ENCODE results near the gene OR6S1.

The OR6S1 gene

DNA sequence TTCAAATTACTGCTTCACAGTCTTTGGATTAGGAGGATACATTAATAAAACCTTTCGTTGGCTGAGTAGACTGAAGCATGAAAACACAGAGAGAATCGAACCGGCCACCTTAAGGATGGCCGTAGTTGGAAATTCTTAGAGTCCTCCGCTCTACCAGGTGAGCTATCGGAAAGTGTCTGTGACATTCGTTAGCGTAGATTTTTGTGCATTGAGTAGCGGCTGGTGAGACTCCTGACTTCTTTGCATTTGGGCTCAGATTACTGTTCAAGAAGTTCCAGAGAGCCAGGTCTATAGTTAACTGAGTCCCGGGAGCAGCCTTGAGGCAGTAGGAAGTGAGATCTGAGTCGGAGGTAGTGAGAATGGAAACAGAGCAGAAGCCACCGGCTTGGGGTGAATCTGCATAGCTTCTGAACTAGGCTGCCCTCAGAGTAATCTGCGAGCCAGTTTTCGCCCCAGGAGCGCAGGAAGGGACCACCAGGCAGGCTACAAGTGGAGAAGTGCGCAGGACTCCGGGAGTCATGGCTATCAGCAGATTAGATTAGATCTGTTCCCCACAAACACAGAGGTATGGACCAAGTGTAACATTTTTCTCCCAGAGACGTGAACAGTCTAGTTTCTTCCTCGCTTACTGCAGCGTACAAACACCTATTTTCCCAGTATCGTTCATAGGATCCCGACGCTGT lies 11.0 kb downstream of the OR6S1 start:
- peak; percentile 51 for DNase-seq (ENCODE audit: extremely low read depth, insufficient read length)
- Histone ChIP-seq H3K27me3 (replicated peaks; ENCODE audit: control insufficient read depth, insufficient read depth, low read length) (no peaks in the 10 kb centered on the region), H3K4me3 (replicated peaks; ENCODE audit: low read depth, low read length) (peak overlapping the region; percentile 50), H3K36me3 (ENCODE audit: control insufficient read depth, insufficient read depth, low read length) (no peaks in the 10 kb centered on the region)
- TF ChIP-seq, protein P1, sequence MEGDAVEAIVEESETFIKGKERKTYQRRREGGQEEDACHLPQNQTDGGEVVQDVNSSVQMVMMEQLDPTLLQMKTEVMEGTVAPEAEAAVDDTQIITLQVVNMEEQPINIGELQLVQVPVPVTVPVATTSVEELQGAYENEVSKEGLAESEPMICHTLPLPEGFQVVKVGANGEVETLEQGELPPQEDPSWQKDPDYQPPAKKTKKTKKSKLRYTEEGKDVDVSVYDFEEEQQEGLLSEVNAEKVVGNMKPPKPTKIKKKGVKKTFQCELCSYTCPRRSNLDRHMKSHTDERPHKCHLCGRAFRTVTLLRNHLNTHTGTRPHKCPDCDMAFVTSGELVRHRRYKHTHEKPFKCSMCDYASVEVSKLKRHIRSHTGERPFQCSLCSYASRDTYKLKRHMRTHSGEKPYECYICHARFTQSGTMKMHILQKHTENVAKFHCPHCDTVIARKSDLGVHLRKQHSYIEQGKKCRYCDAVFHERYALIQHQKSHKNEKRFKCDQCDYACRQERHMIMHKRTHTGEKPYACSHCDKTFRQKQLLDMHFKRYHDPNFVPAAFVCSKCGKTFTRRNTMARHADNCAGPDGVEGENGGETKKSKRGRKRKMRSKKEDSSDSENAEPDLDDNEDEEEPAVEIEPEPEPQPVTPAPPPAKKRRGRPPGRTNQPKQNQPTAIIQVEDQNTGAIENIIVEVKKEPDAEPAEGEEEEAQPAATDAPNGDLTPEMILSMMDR (IDR thresholded peaks at IDR 0.05; ENCODE audit: insufficient read depth, low read length, poor library complexity, severe bottlenecking) = no peak

DNA sequence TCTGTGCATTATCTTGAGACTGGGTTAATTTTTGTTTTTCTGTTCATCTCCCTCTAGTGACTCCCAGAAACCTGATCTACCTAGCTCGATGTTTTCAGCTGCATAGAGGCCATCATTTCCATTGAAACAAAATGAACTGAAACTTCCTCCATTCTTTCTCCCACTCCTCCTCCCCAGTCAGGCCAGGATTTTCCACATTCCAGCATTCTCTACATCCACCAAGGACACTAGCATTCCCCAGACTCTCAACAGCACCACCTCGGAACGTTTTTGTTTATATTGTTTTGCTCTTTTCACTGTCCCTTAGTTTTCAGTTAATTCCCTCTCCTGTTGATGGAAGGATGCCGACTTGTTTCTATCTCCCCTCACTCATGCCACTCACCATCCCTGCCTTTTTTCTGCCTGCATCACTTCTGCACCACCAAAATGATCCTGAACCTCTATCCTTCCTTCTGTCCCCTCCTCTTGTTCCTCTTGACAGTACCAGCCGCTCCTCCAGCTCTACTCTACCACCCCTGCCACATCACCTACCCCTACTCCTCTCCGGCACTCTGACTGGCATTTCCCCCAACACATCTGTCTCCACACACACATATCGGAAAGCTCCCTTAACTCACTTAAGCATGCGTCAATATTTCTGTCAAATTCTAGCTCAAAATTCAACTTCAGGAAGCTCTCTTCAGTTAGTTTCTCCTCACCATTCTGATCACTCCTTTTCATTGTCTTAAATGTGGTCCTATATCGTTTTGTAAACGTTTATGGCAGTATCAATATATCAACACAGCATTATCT lies 13.2 kb downstream of the OR6S1 start:
- no peak for DNase-seq (ENCODE audit: extremely low read depth, insufficient read length)
- no peaks in the 10 kb centered on the region for H3K27me3 ChIP-seq (replicated peaks; ENCODE audit: control insufficient read depth, insufficient read depth, low read length)
- H3K4me3 ChIP-seq (replicated peaks; ENCODE audit: low read depth, low read length) = no peak overlapping the region
- H3K36me3 ChIP-seq (ENCODE audit: control insufficient read depth, insufficient read depth, low read length) = no peaks in the 10 kb centered on the region
- TF ChIP-seq, protein P1 (IDR thresholded peaks at IDR 0.05; ENCODE audit: insufficient read depth, low read length, poor library complexity, severe bottlenecking) = no peak

DNA sequence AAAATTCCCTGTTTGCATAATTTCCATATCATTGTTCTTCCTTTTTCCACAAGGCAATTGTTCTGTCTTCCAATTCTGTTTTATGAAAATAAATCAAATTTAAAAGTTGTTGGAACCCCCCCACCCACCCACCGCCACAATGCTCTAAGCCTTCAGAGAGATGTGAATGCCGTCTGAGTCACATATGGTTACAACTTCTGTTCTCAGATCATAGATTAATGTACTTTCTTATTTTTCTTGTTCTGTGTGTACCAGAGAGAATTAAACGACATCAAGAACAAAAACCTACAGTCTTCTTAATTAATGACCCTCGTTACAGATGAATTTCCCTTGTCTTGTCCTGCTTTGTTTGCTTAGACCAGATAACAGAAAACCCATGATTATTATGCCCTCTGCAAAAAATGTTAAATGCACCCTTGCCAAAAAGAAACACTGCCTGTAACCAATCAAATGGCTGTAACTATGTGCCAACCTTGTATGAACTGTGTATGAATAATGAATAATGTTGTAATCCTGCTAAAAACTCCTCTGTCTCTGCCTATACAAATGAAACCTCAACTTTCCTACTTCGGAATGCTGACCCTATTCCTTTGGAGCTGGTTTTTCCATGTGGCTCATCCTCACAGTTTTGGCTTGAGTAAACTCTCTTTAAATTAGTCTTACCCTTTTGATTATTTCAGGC lies 14.0 kb downstream of the OR6S1 start:
- Histone ChIP-seq H3K4me3 (replicated peaks; ENCODE audit: low read depth, low read length) (no peak overlapping the region), H3K36me3 (ENCODE audit: control insufficient read depth, insufficient read depth, low read length) (no peaks in the 10 kb centered on the region), H3K27me3 (replicated peaks; ENCODE audit: control insufficient read depth, insufficient read depth, low read length) (no peaks in the 10 kb centered on the region)
- TF ChIP-seq, protein P1 (IDR thresholded peaks at IDR 0.05; ENCODE audit: insufficient read depth, low read length, poor library complexity, severe bottlenecking) = no peak
- DNase-seq (ENCODE audit: extremely low read depth, insufficient read length) = no peak

DNA sequence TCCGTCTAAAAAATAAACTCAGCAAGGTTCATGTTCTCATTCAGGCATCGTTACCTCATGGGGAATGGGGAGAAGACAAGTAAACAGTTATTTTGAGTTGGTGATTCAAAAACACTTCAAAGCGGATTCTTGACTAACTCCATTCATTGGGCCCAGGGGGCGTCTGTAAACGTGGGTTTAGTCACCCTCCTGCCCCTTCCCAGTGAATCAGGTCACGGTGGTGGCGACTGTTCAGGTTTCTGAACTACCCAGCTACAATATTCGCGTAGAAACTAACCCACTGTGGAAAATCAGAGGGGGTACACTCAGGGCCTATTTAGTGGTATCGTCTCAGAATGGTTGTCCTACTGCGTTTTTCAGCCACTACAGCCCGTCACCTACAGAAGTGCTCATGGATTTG lies 15.2 kb downstream of the OR6S1 start:
- Histone ChIP-seq H3K27me3 (replicated peaks; ENCODE audit: control insufficient read depth, insufficient read depth, low read length) (no peaks in the 10 kb centered on the region), H3K4me3 (replicated peaks; ENCODE audit: low read depth, low read length) (no peak overlapping the region), H3K36me3 (ENCODE audit: control insufficient read depth, insufficient read depth, low read length) (no peaks in the 10 kb centered on the region)
- no peak for DNase-seq (ENCODE audit: extremely low read depth, insufficient read length)
- TF ChIP-seq, protein P1 (IDR thresholded peaks at IDR 0.05; ENCODE audit: insufficient read depth, low read length, poor library complexity, severe bottlenecking) = no peak

DNA sequence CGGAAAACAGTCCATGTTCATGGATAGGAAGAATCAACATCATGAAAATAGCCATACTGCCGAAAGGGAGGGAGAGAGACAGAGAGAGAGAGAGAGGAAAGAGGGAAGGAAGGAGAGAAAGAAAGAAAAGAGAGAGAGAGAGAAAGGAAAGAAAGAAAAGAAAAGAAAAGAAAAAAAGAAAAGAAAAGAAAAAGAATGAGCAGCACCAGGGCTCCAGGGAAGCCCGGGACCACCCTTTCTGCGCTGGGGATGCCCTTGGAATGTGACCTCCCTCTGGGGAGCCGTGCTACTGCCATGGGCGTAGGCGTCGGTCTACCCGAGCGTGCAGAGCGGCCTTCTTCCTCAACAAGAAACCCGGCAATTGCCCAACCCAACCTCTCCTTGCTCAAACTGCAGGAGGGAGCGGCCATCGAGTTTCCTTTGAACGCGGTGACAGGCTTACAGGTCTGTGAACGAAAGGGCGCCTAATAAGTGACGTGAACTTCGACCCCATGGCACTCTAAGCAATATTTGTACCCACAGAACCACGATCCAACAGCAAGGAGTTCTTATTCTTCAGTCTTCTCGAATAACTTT lies 16.9 kb downstream of the OR6S1 start:
- Histone ChIP-seq H3K4me3 (replicated peaks; ENCODE audit: low read depth, low read length) (peak overlapping the region; percentile 51), H3K27me3 (replicated peaks; ENCODE audit: control insufficient read depth, insufficient read depth, low read length) (no peaks in the 10 kb centered on the region), H3K36me3 (ENCODE audit: control insufficient read depth, insufficient read depth, low read length) (no peaks in the 10 kb centered on the region)
- peak; percentile 71 for DNase-seq (ENCODE audit: extremely low read depth, insufficient read length)
- TF ChIP-seq, protein P1 (IDR thresholded peaks at IDR 0.05; ENCODE audit: insufficient read depth, low read length, poor library complexity, severe bottlenecking) = no peak
